GM21619 (cell line): ENCODE results near the gene SYTL3.

Experiments
- ATAC-seq: cut with Tn5 transposase; IDR thresholded peaks from one replicate; pipeline ENCODE4 v1.9.1; 2021; ENCODE audit not compliant: unreplicated experiment

SYTL3 gene

GRCh38 chr6:158756977-158757752, 107.3 kb downstream of the SYTL3 start:
- no peak for ATAC-seq

GRCh38 chr6:158757753-158758090, 107.9 kb downstream of the SYTL3 start:
- no peak for ATAC-seq

- ATAC-seq, result no peak
These were observed 108.6 kb downstream of the SYTL3 start for GRCh38 chr6:158758451-158758860.

- no peak for ATAC-seq
These were observed 109.2 kb downstream of the SYTL3 start for GRCh38 chr6:158758941-158759479.

- ATAC-seq, result no peak
These were observed 110.2 kb downstream of the SYTL3 start for GRCh38 chr6:158759966-158760617.

GRCh38 chr6:158760618-158761250, 110.9 kb downstream of the SYTL3 start:
- no peak for ATAC-seq

- ATAC-seq, result no peak
These were observed 111.9 kb downstream of the SYTL3 start for GRCh38 chr6:158761746-158762145.

- ATAC-seq, result no peak
These were observed 113.1 kb downstream of the SYTL3 start for GRCh38 chr6:158762787-158763433.

- no peak for ATAC-seq
These were observed 113.8 kb downstream of the SYTL3 start for GRCh38 chr6:158763434-158764182.

GRCh38 chr6:158764183-158764849, 114.5 kb downstream of the SYTL3 start:
- no peak for ATAC-seq

- no peak for ATAC-seq
These were observed 115.1 kb downstream of the SYTL3 start for GRCh38 chr6:158764926-158765325.

GRCh38 chr6:158765499-158766068, 115.7 kb downstream of the SYTL3 start:
- no peak for ATAC-seq

- no peak for ATAC-seq
These were observed 117.0 kb downstream of the SYTL3 start for GRCh38 chr6:158766621-158767455.

GRCh38 chr6:158767709-158768108, 117.9 kb downstream of the SYTL3 start:
- no peak for ATAC-seq

- no peak for ATAC-seq
These were observed 118.6 kb downstream of the SYTL3 start for GRCh38 chr6:158768436-158768835.

GRCh38 chr6:158769234-158769770, 119.4 kb downstream of the SYTL3 start:
- no peak for ATAC-seq

- ATAC-seq, result no peak
These were observed 120.0 kb downstream of the SYTL3 start for GRCh38 chr6:158769771-158770432.
